K562 (cell line): ENCODE results near the gene AHCYL2. TPM values are rescaled to one million over a fixed set of nuclear protein-coding genes. Genes with fewer than 3 reads are reported as not detected.
"Not testable (repeated sequence)": the region's sequence is repeated elsewhere in the genome, so short reads cannot be mapped to it uniquely, and the experiment has no call there.

Experiments used
- ATAC-seq: fragments of 200-7000 bp; cut with Tn5 transposase; 3 replicates; pipeline ENCODE4 v1.9.1; 2020; ENCODE audit warnings: moderate library complexity
- BruUV-seq: library from RNA; stranded (reverse); fragments of 400-500 nt; replicated peaks from 2 replicates; lab custom pipeline; 2021; lab: Mats Ljungman, UMichigan
- CTCF ChIA-PET: fragments of 300-600 bp; formaldehyde crosslinking; extraction: SDS; loops from one replicate; lab custom pipeline; 2021; ENCODE audit warnings: low intra/inter-chr PET ratio; lab: Yijun Ruan, JAX
- POLR2A ChIA-PET: fragments of 300-600, 350-650 bp; sonication (Branson Sonifier 250); formaldehyde crosslinking; extraction: SDS; loops from one replicate; lab custom pipeline; 2021; ENCODE audit warnings: antibody characterized with exemption, inconsistent platforms; lab: Yijun Ruan, JAX
- DNase-seq, 4 experiments: peaks; one replicate each; pipeline versions ENCODE4 v3.0.0 to v3.0.0-alpha.2; 2011 to 2018; ENCODE audit warnings: low spot score in 3 of 4, mixed read lengths in 3 of 4; ENCODE audit errors: extremely low read depth in 1 of 4
- FAIRE-seq: peaks from 2 replicates; lab custom pipeline; 2011; peaks lifted over from hg19 to GRCh38; lab: Jason Lieb, UNC
- H2AFZ ChIP-seq: 2 replicates; pipeline ENCODE4 v1.6.0; 2011; ENCODE audit warnings: low read depth, low read length, control low read depth, inconsistent platforms
- H3K27ac ChIP-seq: fragments of 200-600 bp; 3 replicates; pipeline ENCODE4 v1.8.0; 2011; ENCODE audit warnings: low read depth, mild to moderate bottlenecking, control low read depth, inconsistent platforms, low read length, moderate library complexity, mixed read lengths; ENCODE audit errors: extremely low read depth
- H3K27me3 ChIP-seq, 2 experiments: fragments of 300-600 bp in 1 of 2; 2 replicates in 1 of 2; 3 replicates in 1 of 2; pipeline versions ENCODE4 v1.6.0 to v1.8.0; 2011; ENCODE audit warnings: inconsistent platforms in 2 of 2, low read length in 2 of 2, mild to moderate bottlenecking in 1 of 2, mixed read lengths in 1 of 2, moderate library complexity in 1 of 2; ENCODE audit not compliant: control insufficient read depth in 2 of 2, insufficient read depth in 2 of 2
- H3K36me3 ChIP-seq: fragments of 300-600 bp; 3 replicates; pipeline ENCODE4 v1.8.0; 2011; ENCODE audit warnings: mild to moderate bottlenecking, low read length, inconsistent platforms; ENCODE audit not compliant: control insufficient read depth, insufficient read depth
- H3K4me1 ChIP-seq, 2 experiments: fragments of 200-600 bp in 1 of 2; replicated peaks in 1 of 2; 2 replicates in 1 of 2; 3 replicates in 1 of 2; pipeline versions ENCODE4 v1.5.1 to v1.8.0; 2011; ENCODE audit warnings: inconsistent platforms in 2 of 2, low read length in 2 of 2, mild to moderate bottlenecking in 1 of 2, mixed read lengths in 1 of 2, moderate library complexity in 1 of 2; ENCODE audit not compliant: control insufficient read depth in 2 of 2, insufficient read depth in 2 of 2
- H3K4me2 ChIP-seq: 2 replicates; pipeline ENCODE4 v1.6.1; 2011; ENCODE audit warnings: low read length, control low read depth, inconsistent platforms, mixed read lengths; ENCODE audit not compliant: insufficient read depth
- H3K4me3 ChIP-seq: fragments of 200-600 bp; sonication (generic), shearing (Covaris generic); 2 replicates; pipeline ENCODE4 v1.5.1; 2016; ENCODE audit warnings: control low read depth, inconsistent platforms
- H3K79me2 ChIP-seq: fragments of 200-600 bp; 3 replicates; pipeline ENCODE4 v1.8.0; 2011; ENCODE audit warnings: low read length, inconsistent platforms; ENCODE audit not compliant: control insufficient read depth, insufficient read depth
- H3K9ac ChIP-seq, 2 experiments: 2 replicates each; pipeline versions ENCODE4 v1.6.0 to v1.6.1; 2011; ENCODE audit warnings: low read depth in 2 of 2, low read length in 2 of 2, control low read depth in 1 of 2, inconsistent platforms in 1 of 2, mild to moderate bottlenecking in 1 of 2, mixed read lengths in 1 of 2; ENCODE audit not compliant: insufficient read depth in 1 of 2
- H3K9me1 ChIP-seq: one replicate; pipeline ENCODE4 v1.6.0; 2011; ENCODE audit warnings: inconsistent platforms, mild to moderate bottlenecking, low read length, moderate library complexity; ENCODE audit not compliant: control insufficient read depth, insufficient read depth
- H3K9me3 ChIP-seq: replicated peaks from 2 replicates; pipeline ENCODE4 v1.5.1; 2011; ENCODE audit warnings: low read depth, low read length, inconsistent platforms; ENCODE audit not compliant: control insufficient read depth, insufficient read depth
- H4K20me1 ChIP-seq: replicated peaks from 2 replicates; pipeline ENCODE4 v1.6.1; 2011; ENCODE audit warnings: low read length, inconsistent platforms, mixed read lengths; ENCODE audit not compliant: control insufficient read depth, insufficient read depth
- WGBS: fragments of 100-300 bp; shearing (Covaris generic); methylation state at CpG from one replicate; pipeline ENCODE4 v1.1.6; 2016; ENCODE audit warnings: low coverage, mixed read lengths; ENCODE audit not compliant: insufficient coverage; ENCODE audit errors: missing lambda C conversion rate; 5-methylcytosine and 5-hydroxymethylcytosine counted together
- in situ Hi-C: fragments of 300-500 bp; cut with MboI; formaldehyde crosslinking; loops from 4 replicates; pipeline ENCODE4 v1.15.0; 2018; ENCODE audit warnings: inconsistent platforms, mixed read lengths
- intact Hi-C: fragments of 100-400 bp; cut with micrococcal nuclease; formaldehyde crosslinking; loops from 2 replicates; pipeline ENCODE4 v1.14.2; 2022
- polyA plus RNA-seq, 8 experiments: library from polyadenylated mRNA; depleted of rRNA in 4 of 8; stranded (reverse) in 5 of 8; unstranded in 3 of 8; fragments of >200 nt; fragmentation: Nextera tagmentation in 2 of 8; fragmentation: Illumina TruSeq in 1 of 8; extraction: Ambion mirVana in 2 of 8; extraction: Trizol in 1 of 8; gene quantifications; 2 replicates each; pipeline versions ENCODE4 v1.2.1 to v1.2.3, GENCODE V29; 2011 to 2014; ENCODE audit warnings: inconsistent platforms in 1 of 8, missing spikeins in 1 of 8
- total RNA-seq, 7 experiments: library from RNA; depleted of rRNA in 6 of 7; stranded (reverse); fragments of >200 nt in 6 of 7; fragmentation: Illumina TruSeq in 2 of 7; extraction: Trizol in 2 of 7; gene quantifications; 2 replicates each; pipeline versions ENCODE4 v1.2.1 to v1.2.3, GENCODE V29; 2011 to 2021; ENCODE audit warnings: low replicate concordance in 1 of 7

Gene AHCYL2
- total and polyA plus RNA-seq, 9 of the 15 experiments (the other 6 are each of a cell fraction or from before 2014, with no cell fraction given), result 0.93 to 10.5 (median 5.2) TPM

DNA sequence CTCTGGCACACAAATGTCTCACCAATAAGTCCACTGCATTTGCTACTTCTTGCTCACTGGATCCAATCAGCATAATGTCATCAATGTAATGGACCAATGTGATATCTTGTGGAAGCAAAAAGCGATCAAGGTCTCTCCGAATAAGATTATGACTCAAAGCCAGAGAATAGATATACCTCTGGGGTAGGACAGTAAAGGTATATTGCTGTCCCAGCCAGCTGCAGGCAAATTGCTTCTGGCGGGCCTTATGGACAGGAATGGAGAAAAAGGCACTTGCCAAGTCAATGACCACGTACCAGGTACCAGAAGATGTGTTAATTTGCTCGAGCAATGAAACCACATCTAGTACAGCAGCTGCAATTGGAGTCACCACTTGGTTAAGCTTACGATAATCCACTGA is 222.6 kb downstream of the AHCYL2 start:
- H3K9me1 ChIP-seq, intact Hi-C loops, H3K9me3 ChIP-seq, H3K27me3 ChIP-seq, BruUV-seq, in situ Hi-C loops, FAIRE-seq, H3K79me2 ChIP-seq, H3K9ac ChIP-seq, H3K4me1 ChIP-seq, H2AFZ ChIP-seq, H4K20me1 ChIP-seq, H3K4me2 ChIP-seq, DNase-seq, H3K4me3 ChIP-seq, H3K27ac ChIP-seq, CTCF ChIA-PET, ATAC-seq: not testable (repeated sequence)
- peaks cover 96% of the 10 kb centered on the region for H3K36me3 ChIP-seq
- POLR2A ChIA-PET, result interaction anchor here (1.0 to 3.7 kb wide), 5 partner anchors 8 to 42 kb away, joined by 3 to 26 read pairs (median 5); partner anchors contain the start of gene STRIP2
- WGBS, result 92% methylated on average over 6 of the region's 6 CpGs

DNA sequence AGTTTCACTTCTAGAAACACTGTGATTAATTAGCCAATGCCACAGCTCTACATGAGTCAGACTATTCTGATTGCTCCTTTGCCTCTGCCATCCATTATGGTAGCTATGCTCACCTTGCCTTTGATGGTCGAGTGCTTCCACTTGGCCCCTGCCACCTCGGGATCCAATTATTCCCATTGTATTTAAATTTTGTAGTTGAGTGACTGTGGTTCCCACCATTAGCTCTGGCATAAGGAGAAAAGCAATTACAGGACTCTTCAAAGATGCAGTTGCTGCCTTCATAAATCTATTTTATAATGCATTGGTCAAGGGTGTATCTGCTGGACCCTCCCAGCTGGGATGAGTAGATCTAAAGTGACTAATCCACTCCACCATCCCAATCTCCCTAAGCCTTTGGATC is 223.8 kb downstream of the AHCYL2 start:
- CTCF ChIA-PET, intact Hi-C loops, H3K27me3 ChIP-seq, H3K79me2 ChIP-seq, FAIRE-seq, H4K20me1 ChIP-seq, H2AFZ ChIP-seq, H3K9me3 ChIP-seq, H3K4me1 ChIP-seq, BruUV-seq, H3K27ac ChIP-seq, H3K4me3 ChIP-seq, H3K4me2 ChIP-seq, H3K9ac ChIP-seq, ATAC-seq, DNase-seq, in situ Hi-C loops, H3K9me1 ChIP-seq: not testable (repeated sequence)
- peaks cover 96% of the 10 kb centered on the region for H3K36me3 ChIP-seq
- whole genome bisulfite sequencing, result 90% methylated on average over 2 of the region's 2 CpGs
- POLR2A ChIA-PET, result interaction anchor here (1.0 to 3.7 kb wide), 5 partner anchors 10 to 43 kb away, joined by 3 to 26 read pairs (median 5); partner anchors contain the start of gene STRIP2
